HEK293 (cell line): ENCODE measurements around the gene MUSTN1.
A peak's percentile ranks its signal among the peaks of the same experiment; 100 is the strongest.

Source experiments
- CTCF ChIA-PET: fragments of 350-600 bp; formaldehyde crosslinking; extraction: SDS; loops from one replicate; lab custom pipeline; 2021; ENCODE audit warnings: antibody characterized with exemption; lab: Yijun Ruan, JAX
- POLR2A ChIA-PET: fragments of 300-600 bp; formaldehyde crosslinking; extraction: SDS; loops from one replicate; lab custom pipeline; 2020; ENCODE audit warnings: antibody characterized with exemption, inconsistent platforms; lab: Yijun Ruan, JAX
- H3K27ac ChIP-seq: fragments of 200-500 bp; sonication (Bioruptor generic); 2 replicates; pipeline ENCODE4 v1.5.1; 2014; ENCODE audit warnings: low read depth, low read length, control low read depth, inconsistent platforms; ENCODE audit errors: extremely low read depth
- H3K36me3 ChIP-seq, 2 experiments: fragments of 200-500 bp in 1 of 2; sonication (Bioruptor generic) in 1 of 2; 1 replicate in 1 of 2; 2 replicates in 1 of 2; pipeline ENCODE4 v1.5.1; 2014 to 2017; ENCODE audit warnings: inconsistent platforms in 2 of 2, low read length in 2 of 2; ENCODE audit not compliant: control insufficient read depth in 2 of 2, insufficient read depth in 1 of 2
- H3K4me1 ChIP-seq: fragments of 200-500 bp; sonication (Bioruptor generic); 2 replicates; pipeline ENCODE4 v1.5.1; 2014; ENCODE audit warnings: mild to moderate bottlenecking, low read length, inconsistent platforms; ENCODE audit not compliant: control insufficient read depth, insufficient read depth
- H3K4me3 ChIP-seq: 2 replicates; pipeline ENCODE4 v1.5.1; 2011; ENCODE audit warnings: low read depth, mild to moderate bottlenecking, control low read depth, low read length, moderate library complexity
- H3K9me3 ChIP-seq: fragments of 200-500 bp; sonication (Bioruptor generic); 2 replicates; pipeline ENCODE4 v1.5.1; 2014; ENCODE audit warnings: low read depth, low read length, inconsistent platforms; ENCODE audit not compliant: control insufficient read depth, insufficient read depth
- BCL11B ChIP-seq: fragments of 450-650 bp; formaldehyde crosslinking; IDR thresholded peaks from 2 replicates; pipeline ENCODE4 v1.5.1; 2016; ENCODE audit warnings: low read depth, missing biosample characterization, missing genetic modification characterization
- FEZF1 ChIP-seq: fragments of 450-650 bp; formaldehyde crosslinking; IDR thresholded peaks from 2 replicates; pipeline ENCODE4 v1.5.1; 2016; ENCODE audit warnings: missing biosample characterization, missing genetic modification characterization
- HOXD13 ChIP-seq: sonication (generic); formaldehyde crosslinking; IDR thresholded peaks from 2 replicates; pipeline ENCODE4 v1.8.0; 2022; ENCODE audit warnings: missing genetic modification reagents, borderline replicate concordance
- ZBTB17 ChIP-seq: fragments of 450-650 bp; formaldehyde crosslinking; IDR thresholded peaks from 2 replicates; pipeline ENCODE4 v1.5.1; 2016; ENCODE audit warnings: missing biosample characterization, missing genetic modification characterization
- ZBTB7A ChIP-seq: fragments of 450-650 bp; formaldehyde crosslinking; IDR thresholded peaks from 2 replicates; pipeline ENCODE4 v1.5.1; 2016; ENCODE audit warnings: low read depth, missing biosample characterization, missing genetic modification characterization
- ZBTB8A ChIP-seq: fragments of 450-650 bp; formaldehyde crosslinking; IDR thresholded peaks from 2 replicates; pipeline ENCODE4 v1.5.1; 2016; ENCODE audit warnings: missing biosample characterization, missing genetic modification characterization
- ZFHX2 ChIP-seq: fragments of 450-650 bp; formaldehyde crosslinking; conservative IDR thresholded peaks from 2 replicates; pipeline ENCODE4 v1.5.1; 2016; ENCODE audit warnings: missing biosample characterization, missing genetic modification characterization
- ZNF133 ChIP-seq: fragments of 450-650 bp; formaldehyde crosslinking; IDR thresholded peaks from 2 replicates; pipeline ENCODE4 v1.5.1; 2016; ENCODE audit warnings: missing biosample characterization, missing genetic modification characterization
- ZNF19 ChIP-seq: fragments of 450-650 bp; formaldehyde crosslinking; IDR thresholded peaks from 2 replicates; pipeline ENCODE4; 2016; ENCODE audit warnings: missing biosample characterization, missing genetic modification characterization, low read depth
- ZNF239 ChIP-seq: fragments of 450-650 bp; formaldehyde crosslinking; IDR thresholded peaks from 2 replicates; pipeline ENCODE4 v1.5.1; 2016; ENCODE audit warnings: missing biosample characterization, missing genetic modification characterization
- ZNF280D ChIP-seq: fragments of 450-650 bp; formaldehyde crosslinking; IDR thresholded peaks from 2 replicates; pipeline ENCODE4 v1.5.1; 2016; ENCODE audit warnings: missing biosample characterization, missing genetic modification characterization
- ZNF366 ChIP-seq: fragments of 450-650 bp; formaldehyde crosslinking; conservative IDR thresholded peaks from 2 replicates; pipeline ENCODE4 v1.5.1; 2016; ENCODE audit warnings: missing biosample characterization, missing genetic modification characterization
- ZNF391 ChIP-seq: fragments of 450-650 bp; formaldehyde crosslinking; IDR thresholded peaks from 2 replicates; pipeline ENCODE4 v1.5.1; 2016; ENCODE audit warnings: low read depth, missing biosample characterization, missing genetic modification characterization, borderline replicate concordance
- ZNF394 ChIP-seq: fragments of 450-650 bp; formaldehyde crosslinking; IDR thresholded peaks from 2 replicates; pipeline ENCODE4 v1.5.1; 2016; ENCODE audit warnings: missing biosample characterization, missing genetic modification characterization, mild to moderate bottlenecking, moderate library complexity, borderline replicate concordance
- ZNF747 ChIP-seq: fragments of 450-650 bp; formaldehyde crosslinking; IDR thresholded peaks from 2 replicates; pipeline ENCODE4 v1.5.1; 2016; ENCODE audit warnings: missing biosample characterization, missing genetic modification characterization
- ZNF843 ChIP-seq: fragments of 450-650 bp; formaldehyde crosslinking; IDR thresholded peaks from 2 replicates; pipeline ENCODE4 v1.5.1; 2016; ENCODE audit warnings: missing biosample characterization, missing genetic modification characterization
- TF ChIP-seq, protein P1 (sequence below): fragments of 450-650 bp; formaldehyde crosslinking; IDR thresholded peaks from 2 replicates; pipeline ENCODE4 v1.5.1; 2016; ENCODE audit warnings: missing biosample characterization, missing genetic modification characterization, low read depth

MUSTN1 gene

GRCh38 chr3:52810923-52811322 is 23.9 kb downstream of the MUSTN1 start (continued):
- TF ChIP-seq ZNF280D (tag by site-specific recombination) = no peak

DNA sequence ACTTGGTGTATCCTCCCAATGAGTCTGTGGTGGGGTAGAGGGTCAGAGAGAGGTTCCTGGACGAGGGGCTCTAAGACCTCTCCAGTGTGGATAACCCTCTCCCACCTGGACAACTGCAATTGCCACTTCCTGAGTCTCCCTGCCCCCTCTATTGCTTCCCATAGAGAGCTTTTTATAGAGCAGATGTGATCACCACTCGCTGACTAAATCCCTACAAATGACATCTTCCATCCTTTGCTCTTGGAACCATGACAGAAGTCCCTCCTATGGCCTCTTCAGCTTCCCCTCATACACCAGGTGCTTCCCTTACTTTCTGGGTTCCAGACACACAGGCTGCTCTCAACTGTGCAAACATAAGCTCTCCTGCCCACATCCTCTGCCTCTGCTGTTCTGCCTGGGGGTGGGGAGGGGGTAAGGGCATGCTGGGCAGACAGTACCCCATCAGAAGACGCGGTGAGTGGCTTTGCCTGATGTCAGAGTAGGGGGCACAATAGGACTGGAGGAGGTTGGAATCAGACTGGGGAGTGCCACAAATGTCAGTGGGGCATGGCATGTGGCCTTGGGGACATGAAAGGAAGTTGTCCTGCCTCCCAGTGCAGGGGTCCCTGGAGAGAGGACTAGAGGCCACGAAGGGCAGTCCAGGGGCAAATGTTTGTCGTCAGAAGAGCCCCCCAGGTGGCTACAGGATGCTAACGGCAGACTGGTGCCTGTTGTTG is 25.0 kb downstream of the MUSTN1 start:
- POLR2A ChIA-PET = no interaction called here
- no peaks in the 10 kb centered on the region for H3K9me3 ChIP-seq
- H3K27ac ChIP-seq = no peak overlapping the region
- H3K4me1 ChIP-seq = no peaks in the 10 kb centered on the region
- CTCF ChIA-PET = no interaction called here
- H3K4me3 ChIP-seq = no peak overlapping the region
- TF ChIP-seq ZBTB7A (tag by site-specific recombination) (no peak), ZNF394 (0 out of 2 replicates have a peak, but pooled peaks have one; percentile 20)
- TF ChIP-seq, all 188 proteins: peak for 1
- H3K36me3 ChIP-seq = no peaks in the 10 kb centered on the region

GRCh38 chr3:52809149-52809548 is 25.7 kb downstream of the MUSTN1 start:
- ChIA-PET POLR2A (no interaction called here), CTCF (interaction anchor here (1.1 kb wide), 1 partner anchor 12 kb away, joined by 4 read pairs; no protein-coding TSS in a partner anchor)
- no peak overlapping the region for H3K27ac ChIP-seq
- no peaks in the 10 kb centered on the region for H3K9me3 ChIP-seq
- no peaks in the 10 kb centered on the region for H3K4me1 ChIP-seq
- no peaks in the 10 kb centered on the region for H3K36me3 ChIP-seq
- TF ChIP-seq BCL11B (tag by site-specific recombination) (no peak), ZFHX2 (peak; percentile 11; the same call in 1 of the 2 replicates), ZBTB17 (peak; percentile 34; the same call in 1 of the 2 replicates), ZNF366 (tag by site-specific recombination) (peak; percentile 91)
- H3K4me3 ChIP-seq = no peak overlapping the region

DNA sequence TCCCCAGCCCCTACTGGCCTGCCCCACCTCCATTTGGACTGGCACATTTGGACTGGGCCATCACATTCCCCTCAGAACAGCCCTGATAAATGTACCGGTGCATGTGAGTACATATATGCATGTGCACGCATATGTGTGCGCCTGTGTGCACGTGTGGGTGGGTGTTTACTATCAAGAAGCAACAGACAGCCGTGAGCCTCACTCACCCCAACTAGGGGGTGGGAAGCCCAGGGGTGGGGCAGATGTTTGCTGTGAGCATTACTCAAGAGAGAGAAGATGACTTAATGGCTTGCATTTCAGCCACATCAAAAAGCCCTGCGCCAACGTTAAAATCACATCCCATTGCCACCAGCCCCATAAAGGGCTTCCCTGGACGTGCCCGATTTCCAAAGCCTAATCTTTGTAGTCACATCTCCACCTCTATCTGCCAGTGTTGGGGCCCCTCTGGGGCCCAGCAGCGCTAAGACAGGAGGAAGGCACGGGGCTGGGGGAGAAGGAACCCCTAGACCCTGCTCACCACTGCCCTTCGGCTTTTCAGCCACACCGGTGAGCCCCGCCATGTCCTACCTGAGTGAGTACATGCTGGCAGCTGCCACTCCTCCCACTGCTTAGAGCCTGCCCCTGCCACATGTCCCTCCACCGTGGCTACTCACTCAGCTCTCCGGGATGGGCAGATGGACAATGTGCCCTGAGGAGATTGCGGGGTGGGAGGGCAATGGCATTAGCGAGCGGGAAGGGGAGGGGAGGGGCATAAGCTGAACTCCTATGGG is 29.4 kb downstream of the MUSTN1 start:
- H3K36me3 ChIP-seq = no peaks in the 10 kb centered on the region
- no peak overlapping the region for H3K4me3 ChIP-seq
- no peaks in the 10 kb centered on the region for H3K9me3 ChIP-seq
- TF ChIP-seq ZBTB8A (tag by site-specific recombination) (no peak), ZNF394 (no peak), ZNF19 (tag by site-specific recombination) (no peak), HOXD13 (CRISPR knock-in tag) (no peak), ZNF239 (tag by site-specific recombination) (no peak), ZNF391 (no peak), ZNF843 (tag by site-specific recombination) (no peak), FEZF1 (no peak), ZNF747 (tag by site-specific recombination) (no peak), ZNF133 (tag by site-specific recombination) (no peak)
- TF ChIP-seq, protein P1, sequence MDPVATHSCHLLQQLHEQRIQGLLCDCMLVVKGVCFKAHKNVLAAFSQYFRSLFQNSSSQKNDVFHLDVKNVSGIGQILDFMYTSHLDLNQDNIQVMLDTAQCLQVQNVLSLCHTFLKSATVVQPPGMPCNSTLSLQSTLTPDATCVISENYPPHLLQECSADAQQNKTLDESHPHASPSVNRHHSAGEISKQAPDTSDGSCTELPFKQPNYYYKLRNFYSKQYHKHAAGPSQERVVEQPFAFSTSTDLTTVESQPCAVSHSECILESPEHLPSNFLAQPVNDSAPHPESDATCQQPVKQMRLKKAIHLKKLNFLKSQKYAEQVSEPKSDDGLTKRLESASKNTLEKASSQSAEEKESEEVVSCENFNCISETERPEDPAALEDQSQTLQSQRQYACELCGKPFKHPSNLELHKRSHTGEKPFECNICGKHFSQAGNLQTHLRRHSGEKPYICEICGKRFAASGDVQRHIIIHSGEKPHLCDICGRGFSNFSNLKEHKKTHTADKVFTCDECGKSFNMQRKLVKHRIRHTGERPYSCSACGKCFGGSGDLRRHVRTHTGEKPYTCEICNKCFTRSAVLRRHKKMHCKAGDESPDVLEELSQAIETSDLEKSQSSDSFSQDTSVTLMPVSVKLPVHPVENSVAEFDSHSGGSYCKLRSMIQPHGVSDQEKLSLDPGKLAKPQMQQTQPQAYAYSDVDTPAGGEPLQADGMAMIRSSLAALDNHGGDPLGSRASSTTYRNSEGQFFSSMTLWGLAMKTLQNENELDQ (tag by site-specific recombination) = no peak
- ChIA-PET POLR2A (no interaction called here), CTCF (no interaction called here)
- no peak overlapping the region for H3K27ac ChIP-seq
- no peaks in the 10 kb centered on the region for H3K4me1 ChIP-seq
